ENCODE results near the gene EEF1A2.

DNA sequence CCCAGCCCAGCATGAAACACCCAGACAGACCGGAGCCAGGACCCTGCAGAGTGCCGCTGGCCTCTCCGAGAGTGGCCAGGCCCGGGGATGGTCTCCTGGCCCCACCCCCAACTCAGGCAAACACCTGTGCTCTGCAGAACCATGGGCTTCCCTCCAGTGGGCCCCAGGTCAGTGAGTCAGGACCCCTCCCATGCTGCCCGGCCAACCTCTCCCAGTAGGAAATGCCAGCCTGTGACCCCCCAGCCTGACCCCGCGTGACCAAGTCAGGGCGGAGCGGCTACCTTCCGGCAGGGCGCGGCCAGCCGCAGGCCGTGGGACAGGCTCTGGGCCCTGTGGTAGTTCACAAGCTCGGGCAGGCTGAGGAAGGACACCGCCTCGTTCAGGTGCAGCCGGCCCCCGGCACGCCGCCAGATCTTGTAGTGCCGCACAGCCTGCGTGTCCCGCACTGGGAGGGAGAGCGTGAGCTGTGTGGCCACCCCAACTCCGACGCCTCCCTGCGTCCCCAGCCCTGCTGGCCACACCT, 35.0 kb upstream of the EEF1A2 start:
- no peak for TF ChIP-seq FOXM1 (IDR thresholded peaks at IDR 0.05; ENCODE audit: borderline replicate concordance, low read depth)
- no peak for TF ChIP-seq YY1 (IDR thresholded peaks at IDR 0.05; ENCODE audit: low read depth)
- TF ChIP-seq, protein P1, sequence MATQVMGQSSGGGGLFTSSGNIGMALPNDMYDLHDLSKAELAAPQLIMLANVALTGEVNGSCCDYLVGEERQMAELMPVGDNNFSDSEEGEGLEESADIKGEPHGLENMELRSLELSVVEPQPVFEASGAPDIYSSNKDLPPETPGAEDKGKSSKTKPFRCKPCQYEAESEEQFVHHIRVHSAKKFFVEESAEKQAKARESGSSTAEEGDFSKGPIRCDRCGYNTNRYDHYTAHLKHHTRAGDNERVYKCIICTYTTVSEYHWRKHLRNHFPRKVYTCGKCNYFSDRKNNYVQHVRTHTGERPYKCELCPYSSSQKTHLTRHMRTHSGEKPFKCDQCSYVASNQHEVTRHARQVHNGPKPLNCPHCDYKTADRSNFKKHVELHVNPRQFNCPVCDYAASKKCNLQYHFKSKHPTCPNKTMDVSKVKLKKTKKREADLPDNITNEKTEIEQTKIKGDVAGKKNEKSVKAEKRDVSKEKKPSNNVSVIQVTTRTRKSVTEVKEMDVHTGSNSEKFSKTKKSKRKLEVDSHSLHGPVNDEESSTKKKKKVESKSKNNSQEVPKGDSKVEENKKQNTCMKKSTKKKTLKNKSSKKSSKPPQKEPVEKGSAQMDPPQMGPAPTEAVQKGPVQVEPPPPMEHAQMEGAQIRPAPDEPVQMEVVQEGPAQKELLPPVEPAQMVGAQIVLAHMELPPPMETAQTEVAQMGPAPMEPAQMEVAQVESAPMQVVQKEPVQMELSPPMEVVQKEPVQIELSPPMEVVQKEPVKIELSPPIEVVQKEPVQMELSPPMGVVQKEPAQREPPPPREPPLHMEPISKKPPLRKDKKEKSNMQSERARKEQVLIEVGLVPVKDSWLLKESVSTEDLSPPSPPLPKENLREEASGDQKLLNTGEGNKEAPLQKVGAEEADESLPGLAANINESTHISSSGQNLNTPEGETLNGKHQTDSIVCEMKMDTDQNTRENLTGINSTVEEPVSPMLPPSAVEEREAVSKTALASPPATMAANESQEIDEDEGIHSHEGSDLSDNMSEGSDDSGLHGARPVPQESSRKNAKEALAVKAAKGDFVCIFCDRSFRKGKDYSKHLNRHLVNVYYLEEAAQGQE (IDR thresholded peaks at IDR 0.05; ENCODE audit: low read depth): no peak
